Astrocyte (in vitro differentiated cells and primary cell): ENCODE data around the gene SEMA4D.

ENCODE experiments used
- CTCF ChIP-seq: IDR thresholded peaks from 2 replicates; pipeline ENCODE4 v1.5.1; 2011; ENCODE audit warnings: low read depth, mild to moderate bottlenecking, inconsistent platforms, low read length, moderate library complexity; ENCODE audit not compliant: insufficient read depth
- EZH2 ChIP-seq: IDR thresholded peaks from 2 replicates; pipeline ENCODE4 v1.6.1; 2012; ENCODE audit warnings: mild to moderate bottlenecking, low read length, inconsistent platforms; ENCODE audit not compliant: insufficient read depth

- TF ChIP-seq CTCF, result no peak
- TF ChIP-seq EZH2, result no peak
These were observed 110.6 kb downstream of the SEMA4D start for GRCh38 chr9:89387197-89387849.
